Measurements from ENCODE around the gene STAP2.

The STAP2 gene, protein sequence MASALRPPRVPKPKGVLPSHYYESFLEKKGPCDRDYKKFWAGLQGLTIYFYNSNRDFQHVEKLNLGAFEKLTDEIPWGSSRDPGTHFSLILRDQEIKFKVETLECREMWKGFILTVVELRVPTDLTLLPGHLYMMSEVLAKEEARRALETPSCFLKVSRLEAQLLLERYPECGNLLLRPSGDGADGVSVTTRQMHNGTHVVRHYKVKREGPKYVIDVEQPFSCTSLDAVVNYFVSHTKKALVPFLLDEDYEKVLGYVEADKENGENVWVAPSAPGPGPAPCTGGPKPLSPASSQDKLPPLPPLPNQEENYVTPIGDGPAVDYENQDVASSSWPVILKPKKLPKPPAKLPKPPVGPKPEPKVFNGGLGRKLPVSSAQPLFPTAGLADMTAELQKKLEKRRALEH

DNA sequence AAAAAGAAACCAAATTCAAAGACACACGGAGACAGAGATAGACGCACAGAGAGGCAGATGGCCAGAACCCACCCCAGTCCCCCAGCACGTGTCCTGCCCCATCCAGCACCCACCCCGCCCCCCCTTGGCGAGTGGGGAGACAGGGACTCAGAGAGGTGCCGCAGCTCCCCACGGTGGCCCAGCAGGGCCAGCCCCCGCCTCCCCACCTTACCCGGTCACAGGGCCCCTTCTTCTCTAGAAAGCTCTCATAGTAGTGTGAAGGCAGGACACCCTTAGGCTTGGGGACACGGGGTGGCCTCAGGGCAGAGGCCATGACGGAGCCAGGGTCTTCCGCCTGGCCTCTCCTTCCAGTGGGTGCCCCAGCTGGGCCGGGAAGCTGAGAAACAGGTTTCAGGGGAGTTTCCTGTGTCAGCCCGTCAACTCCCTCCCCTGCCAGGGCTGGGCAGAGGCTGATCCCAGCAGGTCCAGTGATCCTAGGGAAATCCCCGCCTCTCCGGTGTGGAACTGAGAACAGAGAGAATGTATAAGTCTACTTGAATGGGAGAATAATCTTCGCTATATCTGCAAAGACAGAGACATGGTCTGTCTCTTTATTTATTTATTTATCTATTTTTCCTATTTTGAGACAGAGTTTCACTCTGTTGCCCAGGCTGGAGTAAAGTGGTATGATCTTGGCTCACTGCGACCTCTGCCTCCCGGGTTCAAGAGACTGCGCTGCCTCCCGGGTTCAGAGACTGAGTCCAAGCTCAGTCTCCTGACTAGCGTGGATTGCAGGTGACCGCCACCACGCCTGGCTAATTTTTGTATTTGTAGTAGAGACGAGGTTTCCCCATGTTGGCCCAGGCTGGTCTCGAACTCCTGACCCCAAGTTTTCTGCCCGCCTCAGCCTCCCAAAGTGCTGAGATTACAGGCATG, at the start of gene STAP2:
Gene STAP2 (minus strand): TSS at position 387 of the 915 bp plus-strand sequence. CDS start 74 bp downstream, at position 313.
- FAIRE-seq (peak; percentile 49), DNase-seq (ENCODE audit: insufficient read length, low spot score) (peak; percentile 13)

DNA sequence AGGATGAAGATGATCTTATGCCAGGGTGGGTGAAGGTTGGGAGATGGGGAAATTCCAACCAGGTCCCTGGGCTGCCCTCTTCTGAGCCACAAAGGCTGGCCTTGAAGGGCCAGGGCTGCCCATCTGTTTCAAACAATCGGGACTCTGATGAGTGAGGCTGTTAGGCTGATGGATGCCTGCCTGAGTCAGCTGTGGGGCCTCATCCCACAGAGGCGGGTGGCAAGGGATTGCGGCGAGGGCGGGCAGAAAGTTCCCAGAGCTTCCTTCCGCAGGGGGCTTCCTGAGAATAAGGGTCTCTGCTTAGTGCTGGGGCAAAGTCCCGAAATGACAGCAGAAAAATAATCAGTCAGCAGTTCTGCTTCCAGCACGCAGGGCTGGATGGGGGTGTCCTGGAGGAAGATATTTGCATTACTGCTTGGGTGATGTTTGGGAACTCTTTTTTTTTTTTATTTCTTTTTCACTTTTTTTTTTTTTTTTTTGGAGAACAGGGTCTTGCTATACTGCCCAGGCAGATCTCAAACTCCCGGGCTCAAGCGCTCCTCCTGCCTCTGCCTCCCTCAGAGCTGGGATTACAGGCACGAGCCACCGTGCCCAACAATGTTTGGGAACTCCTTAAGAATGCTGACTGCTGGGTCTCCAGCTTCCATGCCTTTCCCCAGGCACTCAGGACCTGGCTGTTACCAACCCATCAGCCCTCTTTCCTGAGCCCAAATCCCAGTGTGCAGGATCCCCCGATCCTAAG, 47.6 kb upstream of the STAP2 start:
- FAIRE-seq (no peak), DNase-seq (ENCODE audit: insufficient read length, low spot score) (no peak)

DNA sequence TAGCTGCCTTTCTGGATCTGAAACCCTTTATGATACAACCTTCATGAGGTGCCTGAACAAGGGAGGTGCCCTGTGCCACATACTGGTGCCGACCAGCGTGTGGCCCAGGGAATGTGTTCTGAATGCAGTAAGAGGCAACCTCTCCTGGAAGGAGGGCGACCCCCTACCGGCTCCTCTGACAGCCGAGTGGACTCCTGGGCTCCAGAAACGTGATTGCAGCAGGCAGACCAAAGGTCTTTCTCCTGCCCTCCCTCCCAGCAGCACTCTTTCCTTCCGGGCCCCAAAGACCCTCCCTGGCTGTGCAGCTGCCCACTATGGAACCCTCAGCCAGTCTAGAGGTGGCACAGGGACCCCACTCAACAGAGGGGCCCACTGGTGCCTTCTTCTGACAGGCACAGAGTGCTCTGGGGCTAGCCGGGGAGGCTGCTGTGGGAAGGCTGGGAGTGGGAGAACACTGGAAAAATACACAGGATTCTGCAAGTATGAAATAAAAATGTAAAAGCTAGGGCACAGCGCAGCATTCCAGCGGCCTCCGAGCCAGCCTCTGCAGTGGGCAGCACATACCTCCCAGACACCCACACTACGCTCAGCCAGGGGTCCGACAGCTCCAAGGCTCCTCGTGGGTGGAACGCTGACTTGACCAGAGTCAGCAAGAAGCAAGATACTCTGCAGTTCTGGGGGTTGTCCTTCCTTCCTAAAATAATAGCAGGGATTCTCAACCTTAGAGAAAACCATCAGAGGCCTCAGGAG, 46.8 kb upstream of the STAP2 start:
- FAIRE-seq (no peak), DNase-seq (ENCODE audit: insufficient read length, low spot score) (no peak)

DNA sequence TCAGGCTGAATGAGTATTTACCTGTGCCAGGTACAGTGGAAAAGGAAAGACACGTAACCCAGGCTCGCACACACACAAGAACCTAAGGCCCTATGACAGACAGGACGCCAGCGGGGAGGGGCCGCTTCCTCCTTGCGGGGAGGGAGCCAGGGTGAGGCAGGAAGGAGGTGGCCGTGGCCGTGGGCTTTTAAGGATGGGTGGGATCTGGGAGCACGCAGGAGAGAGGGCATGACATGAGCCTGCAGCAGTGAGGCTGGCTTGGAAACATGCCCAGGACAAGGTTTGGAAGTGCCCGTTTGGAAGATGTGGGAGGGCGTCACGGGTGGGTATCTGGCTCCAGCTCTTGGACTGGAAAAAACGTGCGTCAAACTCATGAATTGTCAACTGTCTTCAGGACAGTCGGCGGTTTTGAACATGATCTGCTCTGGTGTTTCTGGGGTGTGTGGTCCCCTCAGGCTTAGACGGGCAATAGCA, 41.7 kb upstream of the STAP2 start:
- no peak for DNase-seq (ENCODE audit: insufficient read length, low spot score)
- FAIRE-seq: peak; percentile 79

DNA sequence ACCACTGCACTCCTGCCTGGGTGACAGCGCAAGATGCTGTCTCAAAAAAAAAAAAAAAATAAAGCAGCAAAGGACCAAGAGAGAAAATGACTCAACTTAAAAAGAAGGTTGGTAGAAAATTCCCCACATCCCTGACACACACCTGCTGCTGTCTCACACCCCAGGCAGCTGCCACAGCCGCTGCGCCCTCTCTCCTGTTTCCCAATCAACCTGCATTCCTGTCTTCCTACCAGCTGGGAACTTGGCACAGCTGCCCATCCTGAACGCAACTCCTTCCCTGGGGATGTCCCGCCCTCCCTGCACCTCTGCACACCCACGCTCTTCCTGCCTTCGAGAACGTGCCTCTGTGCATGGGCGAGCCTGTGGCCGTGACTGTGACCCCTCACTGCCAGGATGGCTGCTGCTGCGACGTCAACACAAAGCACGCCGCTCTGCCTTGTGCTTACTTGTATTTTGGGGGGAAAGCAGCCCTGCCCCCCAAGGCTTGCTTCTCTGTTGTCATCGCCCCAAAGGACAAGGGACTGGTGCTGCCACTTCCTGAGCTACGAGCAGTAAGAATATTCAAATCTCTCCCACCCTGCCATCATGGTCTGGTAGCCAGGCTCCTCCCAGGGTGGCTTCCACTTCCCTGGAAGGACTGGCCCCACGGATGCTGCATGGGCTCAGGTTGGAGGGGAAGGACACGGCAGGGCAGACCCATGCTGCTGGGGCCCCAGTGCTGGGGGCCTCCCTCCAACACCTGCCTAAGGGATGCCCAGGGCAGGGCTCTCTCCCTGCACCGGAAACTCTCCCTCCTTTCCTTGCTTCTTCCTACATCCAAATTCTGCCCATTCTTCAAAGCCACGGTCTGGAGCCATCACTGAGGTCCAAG, 41.0 kb upstream of the STAP2 start:
- no peak for FAIRE-seq
- no peak for DNase-seq (ENCODE audit: insufficient read length, low spot score)

DNA sequence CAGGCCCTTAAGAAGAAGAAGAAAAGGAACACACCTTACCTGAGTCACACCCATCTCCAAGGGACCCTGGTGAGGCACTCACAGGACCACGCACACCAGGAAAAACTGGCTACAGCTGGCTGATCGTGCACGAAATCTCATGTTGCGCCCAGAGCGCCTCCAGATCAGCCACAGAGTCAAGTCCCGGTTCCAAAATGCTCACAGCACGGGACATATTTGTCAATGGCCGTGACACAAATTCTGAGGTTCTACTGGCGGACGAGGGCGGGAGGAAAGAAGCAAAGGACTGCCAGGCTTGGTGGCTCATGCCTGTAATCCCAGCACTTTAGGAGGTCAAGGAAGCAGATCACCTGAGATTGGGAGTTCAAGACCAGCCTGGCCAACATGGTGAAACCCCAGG, 40.3 kb upstream of the STAP2 start:
- DNase-seq (ENCODE audit: insufficient read length, low spot score): no peak

DNA sequence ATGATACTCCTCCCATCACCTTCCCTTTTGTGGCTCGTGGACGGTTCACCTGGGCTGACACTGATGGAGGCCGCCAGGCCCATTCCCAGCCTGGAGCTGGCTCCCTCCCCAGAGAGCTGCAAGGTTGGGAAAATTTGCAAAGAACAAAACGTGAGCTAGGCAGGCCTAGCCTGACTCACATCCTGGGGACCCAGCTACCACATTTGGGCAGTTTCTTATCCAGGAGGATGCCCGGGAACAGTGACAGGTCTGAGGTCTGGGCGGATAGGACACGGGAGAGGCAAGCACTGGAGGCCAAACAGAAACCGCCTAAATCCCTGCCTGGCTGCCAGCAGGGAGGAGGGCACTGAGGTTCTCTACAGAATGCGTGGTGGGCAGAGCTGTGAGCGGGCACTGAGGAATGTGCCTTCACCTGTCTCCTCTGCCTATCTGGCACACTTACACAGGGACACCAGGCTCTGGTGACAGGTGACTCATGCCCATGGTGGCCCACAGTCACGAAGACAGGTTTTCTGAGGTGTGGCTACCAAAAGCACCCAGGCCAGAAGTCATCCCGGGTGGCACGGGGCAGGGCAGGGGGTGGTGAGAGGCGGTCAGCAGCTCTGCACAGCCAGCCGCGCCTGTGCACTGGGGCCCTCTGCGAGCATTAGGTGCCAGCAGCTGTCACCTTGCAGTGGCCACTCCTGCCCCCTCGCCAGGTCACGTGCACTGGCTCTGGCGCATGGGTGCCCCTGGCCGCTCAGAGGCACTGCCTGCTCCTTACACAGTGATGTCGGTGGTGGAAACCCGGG, 38.6 kb upstream of the STAP2 start:
- peak; percentile 35 for FAIRE-seq

More for the DNA sequence above, 40.3 kb upstream of the STAP2 start:
- FAIRE-seq: no peak

DNA sequence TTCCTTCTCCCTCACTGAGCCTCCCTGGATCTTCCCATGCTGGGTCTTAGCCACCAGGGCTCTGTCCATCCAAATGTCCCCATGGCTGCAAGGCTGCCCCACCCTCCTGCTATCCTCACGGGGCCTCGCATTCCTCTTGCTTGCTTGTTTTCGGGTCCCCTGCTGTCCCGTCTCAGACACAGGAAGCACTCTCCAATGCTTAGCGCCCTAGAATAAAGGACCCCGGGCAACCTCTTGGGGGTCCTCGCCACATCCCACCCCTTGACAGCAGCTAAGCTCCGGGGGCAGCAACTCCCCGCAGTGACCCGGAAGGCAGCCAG, 38.0 kb upstream of the STAP2 start:
- DNase-seq (ENCODE audit: insufficient read length, low spot score) (no peak), FAIRE-seq (no peak)

More for the DNA sequence above, 38.6 kb upstream of the STAP2 start:
- DNase-seq (ENCODE audit: insufficient read length, low spot score): no peak

DNA sequence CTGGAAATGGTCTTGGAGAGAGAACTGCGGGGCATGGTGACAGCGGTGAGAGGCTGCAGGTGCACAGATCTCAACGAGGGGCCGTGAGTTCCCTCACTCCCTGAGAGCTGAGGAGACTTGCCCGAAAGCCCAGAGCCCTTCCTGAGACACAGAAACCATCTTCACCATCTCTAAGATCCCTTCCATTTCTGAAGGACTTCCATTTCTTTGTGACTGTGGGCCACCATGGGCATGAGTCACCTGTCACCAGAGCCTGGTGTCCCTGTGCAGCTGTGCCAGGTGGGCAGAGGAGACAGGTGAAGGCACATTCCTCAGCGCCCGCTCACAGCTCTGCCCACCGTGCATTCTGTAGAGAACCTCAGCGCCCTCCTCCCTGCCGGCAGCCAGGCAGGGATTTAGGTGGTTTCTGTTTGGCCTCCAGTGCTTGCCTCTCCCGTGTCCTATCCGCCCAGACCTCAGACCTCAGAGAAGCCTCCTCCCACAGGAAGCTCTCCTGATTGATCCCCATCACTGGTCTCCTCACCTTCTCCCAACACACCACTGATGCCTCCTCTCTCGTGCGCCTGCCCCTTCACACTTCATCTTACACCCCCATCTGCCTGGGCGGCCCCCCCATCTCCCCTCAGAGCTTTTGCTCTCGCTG, 37.5 kb upstream of the STAP2 start:
- no peak for DNase-seq (ENCODE audit: insufficient read length, low spot score)
- no peak for FAIRE-seq

DNA sequence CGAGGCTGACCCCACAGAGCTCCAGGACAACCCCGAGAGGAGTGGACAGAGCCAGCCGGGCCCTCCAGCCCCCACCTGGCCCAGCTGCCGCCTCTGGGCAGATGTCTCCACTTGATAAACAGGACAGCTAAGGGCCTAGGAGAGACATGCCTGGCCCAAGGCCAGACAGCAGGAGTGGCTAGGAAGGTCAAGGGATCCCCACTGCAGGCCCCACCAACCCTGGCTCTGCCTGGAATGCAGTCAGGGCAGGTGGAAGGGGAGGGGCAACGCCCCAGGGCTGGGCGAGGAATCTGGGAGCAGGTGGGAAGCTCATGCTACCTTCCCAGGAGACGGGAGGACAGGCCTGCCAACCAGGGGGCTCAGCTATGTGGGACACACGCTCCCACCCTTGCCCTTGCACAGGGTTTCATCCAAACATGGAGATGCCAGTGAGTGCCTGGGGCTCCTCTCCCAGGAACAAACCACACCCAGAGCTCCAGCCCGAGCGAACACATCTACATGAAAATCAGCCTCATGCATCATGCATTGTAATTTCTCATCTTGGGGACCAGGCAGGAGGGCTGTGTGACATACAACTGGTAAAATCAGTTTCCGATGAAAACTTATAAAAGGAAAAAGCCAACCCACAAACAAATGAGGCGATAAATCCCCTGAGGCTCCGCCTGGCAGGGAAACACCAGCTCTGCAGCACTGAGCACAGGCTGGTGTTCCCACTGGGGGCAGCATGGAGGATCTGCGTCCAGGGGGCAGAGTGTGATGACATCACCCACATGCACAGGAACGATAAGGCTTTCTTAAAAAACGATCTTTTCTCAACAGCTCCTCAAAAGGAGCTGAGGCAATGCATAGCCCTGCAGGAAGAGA, 36.8 kb upstream of the STAP2 start:
- peak; percentile 95 for FAIRE-seq

DNA sequence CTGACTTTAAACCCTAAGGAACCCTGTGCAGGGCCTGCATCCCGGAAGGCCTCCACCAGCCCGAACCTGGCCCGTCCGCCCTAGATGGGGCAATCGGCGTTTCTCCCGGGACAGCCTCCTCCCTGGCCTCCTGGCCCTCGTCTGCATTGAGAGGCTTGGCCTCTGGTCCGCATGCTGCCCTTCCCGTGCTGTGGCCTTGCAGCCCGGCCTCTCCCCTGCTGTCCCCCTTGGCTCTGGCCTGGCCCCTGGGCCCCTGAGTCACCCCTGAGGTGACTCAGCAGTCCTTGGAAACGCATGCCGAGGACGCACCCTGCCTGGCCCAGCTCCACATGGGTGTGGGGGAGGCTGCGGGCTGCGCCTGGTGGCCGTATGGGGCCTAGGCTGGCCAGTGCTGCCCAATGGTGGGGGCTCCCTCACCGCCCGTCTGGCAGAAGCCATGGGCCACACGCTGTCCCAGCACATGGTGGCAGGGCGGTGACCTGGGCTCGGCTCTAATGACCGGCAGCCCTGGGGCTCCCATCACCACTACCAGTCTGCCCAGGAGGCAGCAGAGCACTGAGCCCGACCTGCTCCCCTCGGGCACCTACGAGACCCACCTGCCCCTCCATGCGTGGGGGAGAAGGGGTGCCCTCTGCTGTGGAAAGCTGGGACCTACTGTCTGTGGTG, 36.0 kb upstream of the STAP2 start:
- FAIRE-seq: no peak
- DNase-seq (ENCODE audit: insufficient read length, low spot score): no peak

More for the DNA sequence above, 36.8 kb upstream of the STAP2 start:
- DNase-seq (ENCODE audit: insufficient read length, low spot score): no peak

DNA sequence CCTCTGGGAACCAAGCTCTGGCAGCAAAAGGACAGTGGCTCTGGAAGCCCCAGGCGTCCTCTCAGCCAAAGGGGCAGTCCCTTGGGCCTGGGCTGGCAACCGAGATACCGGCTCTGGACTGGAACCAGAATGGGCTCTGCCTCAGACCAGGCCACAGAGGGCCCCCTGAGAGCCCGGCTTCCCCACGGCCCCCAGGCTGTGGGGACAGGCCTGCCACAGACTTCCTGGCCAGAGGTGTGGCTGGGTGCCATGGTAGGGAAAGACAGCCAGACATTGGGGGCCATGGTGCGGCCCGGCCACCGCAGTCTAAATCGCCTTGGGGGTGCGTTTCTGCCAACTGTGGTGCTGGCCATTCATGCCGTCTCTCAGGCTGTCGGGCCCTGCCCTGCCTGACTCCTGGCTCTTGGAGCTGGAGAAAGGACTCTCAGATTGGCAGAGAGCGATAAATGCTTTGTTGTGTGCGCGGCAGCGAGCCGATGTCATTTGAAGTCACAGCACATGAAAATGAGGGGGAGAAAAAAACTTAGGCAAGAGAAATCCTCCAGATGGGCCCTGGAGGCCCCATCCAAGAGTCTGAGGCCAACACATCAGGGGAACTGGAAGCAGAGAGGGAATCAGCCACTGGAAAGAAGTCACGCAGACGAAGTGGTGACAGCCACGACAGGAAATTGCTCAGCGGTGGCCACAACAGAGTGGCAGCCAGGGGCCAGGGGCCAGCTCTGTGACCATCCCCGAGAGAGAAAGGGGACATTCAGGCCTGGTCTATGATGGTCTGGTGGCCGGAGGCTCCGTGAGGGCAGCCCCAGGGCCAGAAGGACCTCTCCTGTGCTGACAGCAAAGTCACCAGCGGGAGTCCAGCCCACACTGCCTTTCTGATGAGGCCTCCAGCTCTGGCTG, 35.2 kb upstream of the STAP2 start:
- DNase-seq (ENCODE audit: insufficient read length, low spot score) (no peak), FAIRE-seq (no peak)

DNA sequence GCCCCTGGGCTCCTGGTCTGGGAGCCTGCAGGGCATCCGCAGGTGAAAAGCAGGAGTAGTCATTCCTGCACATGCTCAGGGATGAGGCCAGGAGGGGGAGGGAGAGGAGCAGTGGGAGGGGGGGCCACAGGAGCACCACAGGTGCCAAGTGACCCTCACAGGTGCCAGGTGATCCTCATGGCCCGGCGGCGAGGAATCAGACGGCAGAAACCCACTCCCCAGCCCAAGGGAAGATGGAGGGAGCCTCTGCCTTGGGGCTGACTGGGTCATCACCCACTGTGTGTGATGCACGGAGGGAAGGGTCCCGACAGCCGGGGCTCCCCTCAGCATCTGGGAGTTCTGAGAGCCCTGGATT, 34.4 kb upstream of the STAP2 start:
- DNase-seq (ENCODE audit: insufficient read length, low spot score) (no peak), FAIRE-seq (no peak)

DNA sequence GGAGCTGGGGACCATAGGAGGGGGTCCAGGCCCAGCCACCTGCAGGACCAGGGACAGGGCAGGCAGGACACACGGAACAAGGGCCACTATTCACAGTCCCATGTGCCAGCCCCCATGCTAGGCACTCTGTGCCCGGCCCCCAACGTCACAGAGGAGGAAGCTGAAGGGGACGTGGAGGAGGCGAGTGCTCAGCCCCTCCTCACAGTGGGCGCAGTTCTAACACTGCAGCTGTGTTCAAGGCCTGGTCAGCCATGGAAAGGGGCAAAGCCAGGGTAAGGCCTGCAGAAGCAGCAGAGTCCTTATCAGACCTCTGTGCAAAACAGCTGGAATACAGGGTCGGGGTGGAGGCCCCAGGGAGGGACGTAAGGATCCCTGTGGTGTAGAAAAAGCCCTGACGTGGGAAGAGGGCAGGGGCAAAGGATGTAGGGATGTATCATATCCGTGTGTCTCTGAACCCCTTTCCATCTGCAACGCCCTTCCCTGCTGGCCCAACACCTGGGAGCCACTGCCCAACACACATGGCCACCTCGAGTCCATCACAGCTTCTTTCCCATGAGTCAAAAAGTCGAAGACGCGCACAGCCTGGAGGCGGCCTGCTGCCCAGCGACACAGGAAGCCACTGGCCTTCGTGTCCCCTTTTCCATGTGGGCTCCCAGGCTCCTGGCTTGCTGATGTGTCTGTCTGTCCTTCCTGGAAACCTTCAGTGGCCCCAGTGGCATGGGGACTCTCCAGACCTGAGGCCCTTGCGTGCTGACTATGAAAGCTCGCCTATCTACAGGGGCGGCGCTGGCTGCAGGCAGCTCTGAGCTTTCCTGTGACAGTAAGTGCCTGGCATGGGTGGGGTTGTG, 33.8 kb upstream of the STAP2 start:
- no peak for FAIRE-seq
- no peak for DNase-seq (ENCODE audit: insufficient read length, low spot score)

Measured in GM19239 (cell line).